AG09309 (cell line): ENCODE measurements around the gene UBE2QL1.

Experiments used
- DNase-seq: peaks from one replicate; pipeline ENCODE4 v3.0.0-alpha.2; 2010; ENCODE audit warnings: low read depth
- H3K4me3 ChIP-seq: 2 replicates; pipeline ENCODE4 v1.5.1; 2011; ENCODE audit warnings: mild to moderate bottlenecking, low read depth, low read length, moderate library complexity; ENCODE audit not compliant: control insufficient read depth
- TF ChIP-seq, protein P1 (sequence below): IDR thresholded peaks from 2 replicates; pipeline ENCODE4 v1.5.1; 2011; ENCODE audit warnings: mild to moderate bottlenecking, low read depth, low read length, inconsistent platforms; ENCODE audit not compliant: insufficient read depth, control insufficient read depth; ENCODE audit errors: missing control alignments

The UBE2QL1 gene

DNA sequence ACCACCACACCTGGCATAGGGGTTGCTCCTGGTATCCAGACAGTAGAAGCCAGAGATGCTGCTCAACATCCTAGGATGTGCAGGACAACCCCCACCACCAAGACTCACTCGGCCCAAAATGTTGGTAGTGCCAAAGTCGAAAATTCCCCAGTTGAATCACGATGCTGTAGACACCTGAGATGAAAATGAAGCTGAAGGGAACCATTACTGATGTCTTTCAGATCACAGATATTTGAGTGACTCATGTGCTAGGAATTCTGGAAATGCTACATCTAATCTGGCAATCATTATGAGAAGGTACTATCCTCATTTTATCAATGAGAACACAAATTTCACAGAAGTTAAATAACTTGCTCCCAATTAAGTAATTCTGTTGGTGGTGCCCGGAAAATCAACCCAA lies 21.0 kb upstream of the UBE2QL1 start:
- TF ChIP-seq, protein P1, sequence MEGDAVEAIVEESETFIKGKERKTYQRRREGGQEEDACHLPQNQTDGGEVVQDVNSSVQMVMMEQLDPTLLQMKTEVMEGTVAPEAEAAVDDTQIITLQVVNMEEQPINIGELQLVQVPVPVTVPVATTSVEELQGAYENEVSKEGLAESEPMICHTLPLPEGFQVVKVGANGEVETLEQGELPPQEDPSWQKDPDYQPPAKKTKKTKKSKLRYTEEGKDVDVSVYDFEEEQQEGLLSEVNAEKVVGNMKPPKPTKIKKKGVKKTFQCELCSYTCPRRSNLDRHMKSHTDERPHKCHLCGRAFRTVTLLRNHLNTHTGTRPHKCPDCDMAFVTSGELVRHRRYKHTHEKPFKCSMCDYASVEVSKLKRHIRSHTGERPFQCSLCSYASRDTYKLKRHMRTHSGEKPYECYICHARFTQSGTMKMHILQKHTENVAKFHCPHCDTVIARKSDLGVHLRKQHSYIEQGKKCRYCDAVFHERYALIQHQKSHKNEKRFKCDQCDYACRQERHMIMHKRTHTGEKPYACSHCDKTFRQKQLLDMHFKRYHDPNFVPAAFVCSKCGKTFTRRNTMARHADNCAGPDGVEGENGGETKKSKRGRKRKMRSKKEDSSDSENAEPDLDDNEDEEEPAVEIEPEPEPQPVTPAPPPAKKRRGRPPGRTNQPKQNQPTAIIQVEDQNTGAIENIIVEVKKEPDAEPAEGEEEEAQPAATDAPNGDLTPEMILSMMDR, result no peak
- H3K4me3 ChIP-seq, result no peak overlapping the region
- DNase-seq, result no peak

DNA sequence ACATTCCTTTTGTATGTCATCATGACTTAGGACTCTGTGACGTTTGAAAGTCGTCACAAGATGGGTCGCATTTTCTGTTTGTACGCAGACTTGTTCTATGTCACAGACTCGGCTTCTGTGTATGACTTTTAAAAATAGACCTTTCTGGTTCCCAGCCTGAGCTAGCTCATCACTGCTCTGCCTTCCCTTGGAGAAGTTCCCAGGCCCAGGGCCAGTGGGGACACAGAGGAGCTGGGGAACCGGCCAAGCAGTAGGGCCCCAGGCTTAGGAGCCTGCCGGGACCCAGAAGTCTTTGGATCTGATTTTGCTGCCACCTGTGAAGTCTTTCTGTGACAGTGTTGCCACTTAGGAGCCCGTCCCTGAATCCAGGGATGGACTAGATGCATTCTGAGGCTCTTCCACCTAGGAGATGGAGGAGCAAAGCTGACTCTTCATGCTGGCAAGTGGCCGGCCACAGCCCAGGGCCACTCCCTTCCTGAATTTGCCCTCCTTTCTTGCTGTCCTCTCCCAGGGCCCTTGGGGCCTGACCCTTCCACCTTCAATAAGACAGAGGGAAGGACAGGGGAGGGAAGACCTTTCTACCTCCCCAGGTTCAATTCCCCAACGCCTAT lies 18.1 kb upstream of the UBE2QL1 start:
- H3K4me3 ChIP-seq, result no peak overlapping the region
- TF ChIP-seq, protein P1, result no peak
- no peak for DNase-seq

DNA sequence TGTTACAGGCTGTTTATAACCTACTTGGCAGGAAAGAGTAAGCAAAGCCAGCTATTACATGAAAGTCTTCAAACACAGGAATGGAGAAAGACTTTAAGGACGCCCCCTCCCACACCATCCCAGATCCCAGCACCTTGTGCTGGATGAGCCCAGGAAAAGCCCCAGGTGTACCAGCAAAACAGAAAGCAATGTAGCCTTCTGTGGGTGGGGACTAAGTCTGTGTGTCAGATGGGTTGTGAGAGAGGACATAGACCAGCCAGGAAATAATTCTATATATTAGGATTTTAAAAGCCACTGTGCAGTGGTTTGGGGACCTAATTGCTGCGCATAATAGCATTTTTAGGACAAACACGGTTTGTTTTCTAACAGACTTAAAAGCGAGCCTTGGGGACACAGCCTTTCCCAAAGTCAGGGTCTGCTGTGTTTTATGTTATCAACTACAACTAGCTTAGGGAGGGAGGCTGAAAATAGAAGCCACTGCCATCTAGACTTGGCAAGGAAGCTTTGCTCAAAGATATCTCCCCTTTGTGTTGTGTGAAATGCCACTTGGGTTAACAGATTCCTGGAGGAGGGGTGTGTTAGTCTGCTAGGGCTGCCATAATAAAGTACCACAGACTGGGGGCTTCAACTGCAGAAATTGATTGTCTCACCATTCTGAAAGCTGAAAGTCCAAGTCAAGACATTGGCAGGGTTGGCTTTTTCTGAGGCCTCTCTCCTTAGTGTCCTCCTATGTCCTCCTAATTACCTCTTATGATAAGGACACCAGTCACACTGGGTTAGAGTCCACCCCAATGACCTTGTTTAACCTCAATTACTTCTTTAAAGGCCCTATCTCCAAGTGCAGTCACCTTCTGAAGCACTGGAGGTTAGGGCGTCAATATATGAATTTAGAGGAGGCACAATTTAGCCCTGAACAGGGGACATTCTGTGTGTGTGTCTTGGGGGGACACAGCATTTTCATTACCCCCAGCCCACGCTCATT lies 17.2 kb upstream of the UBE2QL1 start:
- no peak overlapping the region for H3K4me3 ChIP-seq
- TF ChIP-seq, protein P1, result no peak
- DNase-seq, result no peak

DNA sequence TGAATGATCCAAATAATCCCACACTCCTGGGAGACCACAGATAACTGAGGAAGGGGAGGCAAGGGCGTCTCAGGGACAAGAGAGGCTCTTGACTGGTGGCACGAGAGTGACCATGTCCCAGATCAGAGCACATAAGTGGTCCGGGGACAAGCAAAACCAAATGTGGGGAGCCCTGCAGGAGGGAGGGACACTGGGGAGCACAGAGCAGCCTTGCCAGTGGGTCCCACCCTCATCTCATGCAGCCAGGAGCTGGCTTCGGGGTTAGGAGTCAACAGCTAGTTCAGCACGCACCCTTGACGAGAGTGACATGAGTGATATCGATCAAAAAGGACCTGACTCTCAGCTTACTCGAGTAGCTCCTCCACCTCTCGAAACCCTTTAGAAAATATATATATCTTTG lies 16.5 kb upstream of the UBE2QL1 start:
- TF ChIP-seq, protein P1, result no peak
- no peak overlapping the region for H3K4me3 ChIP-seq
- no peak for DNase-seq

DNA sequence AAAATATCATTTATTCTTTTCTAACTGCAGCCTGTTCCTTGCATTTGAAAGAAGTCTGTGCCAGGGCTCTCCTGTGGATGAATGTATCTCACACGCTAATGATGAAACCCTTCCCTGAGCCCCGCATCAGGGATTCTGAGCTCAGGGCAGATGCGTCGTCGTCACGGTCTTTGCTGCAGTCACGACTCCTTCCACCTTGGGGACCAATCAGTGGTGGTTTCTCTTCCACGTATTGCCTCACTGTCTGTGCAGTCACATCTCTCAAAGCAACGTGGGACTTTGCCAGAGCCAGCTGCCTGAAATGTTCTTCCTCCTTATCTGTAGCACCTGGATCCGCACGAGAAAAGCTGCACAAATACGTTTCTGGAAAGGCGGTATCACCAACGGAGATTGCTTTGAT lies 13.9 kb upstream of the UBE2QL1 start:
- no peak overlapping the region for H3K4me3 ChIP-seq
- TF ChIP-seq, protein P1, result no peak
- DNase-seq, result no peak

DNA sequence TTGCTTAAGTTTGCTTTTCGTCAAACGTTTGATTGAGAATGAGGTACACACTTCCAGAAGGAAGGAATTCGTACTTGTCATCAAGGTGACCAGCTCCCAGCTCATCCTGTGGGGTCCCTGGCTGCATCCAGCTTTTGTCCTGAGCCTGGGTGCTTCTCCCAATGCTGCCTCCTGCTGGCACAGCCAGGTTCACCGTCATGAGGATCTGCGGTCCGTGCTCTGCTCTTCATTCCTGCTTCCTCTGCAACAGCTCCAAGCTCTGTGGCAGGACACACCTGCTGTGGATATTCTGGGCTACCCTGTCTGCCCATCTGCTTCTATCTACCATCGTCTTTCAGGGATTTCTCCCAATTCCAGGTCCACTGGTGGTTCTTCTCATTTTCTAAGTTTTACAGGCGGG lies 13.3 kb upstream of the UBE2QL1 start:
- DNase-seq, result no peak
- TF ChIP-seq, protein P1, result peak; percentile 42
- no peak overlapping the region for H3K4me3 ChIP-seq
